Measurements from ENCODE around the gene CAMK2D. TPM values are rescaled to one million over a fixed set of nuclear protein-coding genes. Genes with fewer than 3 reads are reported as not detected.

The CAMK2D gene
- total RNA-seq, 1 experiment from 2014 or later = 29.5 TPM

- H3K9me3 ChIP-seq (ENCODE audit: control insufficient read depth, insufficient read depth, low read depth, low read length) = no peaks in the 10 kb centered on the region
- ATAC-seq (no peak), DNase-seq (ENCODE audit: low read depth, low spot score) (no peak)
- no TSS peak for BruUV-seq (replicated peaks)
- H3K4me1 ChIP-seq (ENCODE audit: control insufficient read depth, insufficient read depth, low read length) = no peaks in the 10 kb centered on the region
- in situ Hi-C loops (cut with HindIII; ENCODE audit: low pct_unique_long_range_greater_than_20kb, low sequenced_read_pairs) (no loop called here), intact Hi-C loops (cut with micrococcal nuclease; ENCODE audit: unreplicated experiment) (no loop called here)
- POLR2A ChIA-PET = interaction anchor here (0.6 kb wide), 1 partner anchor 11 kb away, joined by 3 read pairs; no protein-coding TSS in a partner anchor
- no peaks in the 10 kb centered on the region for H3K27me3 ChIP-seq (ENCODE audit: control insufficient read depth, insufficient read depth, low read length)
- no peak overlapping the region for H3K4me3 ChIP-seq (ENCODE audit: low read depth in 2 of 2, low read length in 2 of 2)
- CTCF ChIA-PET = no interaction called here
- H3K27ac ChIP-seq (ENCODE audit: low read length) = no peak overlapping the region
- no peak for TF ChIP-seq REST (IDR thresholded peaks at IDR 0.05; ENCODE audit: insufficient read depth in 1 of 2, low read depth in 2 of 2, low read length in 1 of 2)
- no peak for TF ChIP-seq CTCF (IDR thresholded peaks at IDR 0.05)
- TF ChIP-seq SIN3A (IDR thresholded peaks at IDR 0.05; ENCODE audit: borderline replicate concordance, insufficient read depth, low read depth, low read length) = no peak
- no peak for TF ChIP-seq POLR2AphosphoS5 (IDR thresholded peaks at IDR 0.05; ENCODE audit: low read depth, low read length)
- TF ChIP-seq TCF7L2 (IDR thresholded peaks at IDR 0.05; ENCODE audit: low read depth, low read length) = no peak
- no peaks in the 10 kb centered on the region; the same call in 1 of the 2 replicates for H3K36me3 ChIP-seq (ENCODE audit: control insufficient read depth, insufficient read depth, low read length)
Measured at GRCh38 chr4:113733685-113734084, 27.9 kb downstream of the CAMK2D start.

GRCh38 chr4:113732967-113733527 lies 28.5 kb downstream of the CAMK2D start:
- intact Hi-C loops (cut with micrococcal nuclease; ENCODE audit: unreplicated experiment) (no loop called here), in situ Hi-C loops (cut with HindIII; ENCODE audit: low pct_unique_long_range_greater_than_20kb, low sequenced_read_pairs) (no loop called here)
- DNase-seq (ENCODE audit: low read depth, low spot score) (no peak), ATAC-seq (no peak)
- no peak for TF ChIP-seq POLR2AphosphoS5 (IDR thresholded peaks at IDR 0.05; ENCODE audit: low read depth, low read length)
- Histone ChIP-seq H3K36me3 (ENCODE audit: control insufficient read depth, insufficient read depth, low read length) (no peaks in the 10 kb centered on the region; the same call in 1 of the 2 replicates), H3K4me1 (ENCODE audit: control insufficient read depth, insufficient read depth, low read length) (no peaks in the 10 kb centered on the region), H3K27me3 (ENCODE audit: control insufficient read depth, insufficient read depth, low read length) (no peaks in the 10 kb centered on the region), H3K4me3 (ENCODE audit: low read depth in 2 of 2, low read length in 2 of 2) (no peak overlapping the region), H3K9me3 (ENCODE audit: control insufficient read depth, insufficient read depth, low read depth, low read length) (no peaks in the 10 kb centered on the region), H3K27ac (ENCODE audit: low read length) (no peak overlapping the region)
- ChIA-PET CTCF (no interaction called here), POLR2A (interaction anchor here (0.6 kb wide), 1 partner anchor 11 kb away, joined by 3 read pairs; no protein-coding TSS in a partner anchor)
- no TSS peak for BruUV-seq (replicated peaks)

GRCh38 chr4:113730467-113731216 lies 30.9 kb downstream of the CAMK2D start:
- CTCF ChIA-PET = no interaction called here
- ATAC-seq (no peak), DNase-seq (ENCODE audit: low read depth, low spot score) (no peak)
- BruUV-seq (replicated peaks) = no TSS peak
- Histone ChIP-seq H3K27me3 (ENCODE audit: control insufficient read depth, insufficient read depth, low read length) (no peaks in the 10 kb centered on the region), H3K36me3 (ENCODE audit: control insufficient read depth, insufficient read depth, low read length) (no peaks in the 10 kb centered on the region; the same call in 1 of the 2 replicates), H3K4me1 (ENCODE audit: control insufficient read depth, insufficient read depth, low read length) (peaks cover 5% of the 10 kb centered on the region; the same call in 1 of the 2 replicates), H3K4me3 (ENCODE audit: low read depth in 2 of 2, low read length in 2 of 2) (no peak overlapping the region), H3K9me3 (ENCODE audit: control insufficient read depth, insufficient read depth, low read depth, low read length) (no peaks in the 10 kb centered on the region), H3K27ac (ENCODE audit: low read length) (no peak overlapping the region)
- TF ChIP-seq TCF7L2 (IDR thresholded peaks at IDR 0.05; ENCODE audit: low read depth, low read length) (no peak), REST (IDR thresholded peaks at IDR 0.05; ENCODE audit: insufficient read depth in 1 of 2, low read depth in 2 of 2, low read length in 1 of 2) (no peak), CTCF (IDR thresholded peaks at IDR 0.05) (no peak), SIN3A (IDR thresholded peaks at IDR 0.05; ENCODE audit: borderline replicate concordance, insufficient read depth, low read depth, low read length) (no peak), POLR2AphosphoS5 (IDR thresholded peaks at IDR 0.05; ENCODE audit: low read depth, low read length) (no peak)
- in situ Hi-C loops (cut with HindIII; ENCODE audit: low pct_unique_long_range_greater_than_20kb, low sequenced_read_pairs) (no loop called here), intact Hi-C loops (cut with micrococcal nuclease; ENCODE audit: unreplicated experiment) (no loop called here)
- POLR2A ChIA-PET = no interaction called here
